Effector memory CD4-positive, alpha-beta T cell (primary cell): ENCODE measurements around the gene DNASE2B.

Experiments
- DNase-seq, 3 donors: peaks; one replicate each; pipeline ENCODE4 v3.0.0-alpha.2; 2020
- H3K27ac ChIP-seq: 2 replicates; pipeline ENCODE4 v1.7.0; 2013; ENCODE audit warnings: mild to moderate bottlenecking, low read length, moderate library complexity; ENCODE audit not compliant: insufficient read depth, poor library complexity, severe bottlenecking
- H3K27me3 ChIP-seq: replicated peaks from 2 replicates; pipeline ENCODE4 v1.7.0; 2013; ENCODE audit warnings: mild to moderate bottlenecking, low read length; ENCODE audit not compliant: insufficient read depth, control insufficient read depth, poor library complexity, severe bottlenecking
- H3K36me3 ChIP-seq: 2 replicates; pipeline ENCODE4 v1.7.0; 2013; ENCODE audit warnings: mild to moderate bottlenecking, low read length, moderate library complexity; ENCODE audit not compliant: control insufficient read depth, insufficient read depth
- H3K4me1 ChIP-seq: 2 replicates; pipeline ENCODE4 v1.7.0; 2013; ENCODE audit warnings: low read length, mild to moderate bottlenecking; ENCODE audit not compliant: control insufficient read depth, insufficient read depth, poor library complexity, severe bottlenecking
- H3K4me3 ChIP-seq: 2 replicates; pipeline ENCODE4 v1.7.0; 2013; ENCODE audit warnings: low read length, low read depth, mild to moderate bottlenecking; ENCODE audit not compliant: insufficient read depth, poor library complexity, severe bottlenecking
- H3K9me3 ChIP-seq: 2 replicates; pipeline ENCODE4 v1.7.0; 2013; ENCODE audit warnings: mild to moderate bottlenecking, low read length, moderate library complexity; ENCODE audit not compliant: control insufficient read depth

The DNASE2B gene

DNA sequence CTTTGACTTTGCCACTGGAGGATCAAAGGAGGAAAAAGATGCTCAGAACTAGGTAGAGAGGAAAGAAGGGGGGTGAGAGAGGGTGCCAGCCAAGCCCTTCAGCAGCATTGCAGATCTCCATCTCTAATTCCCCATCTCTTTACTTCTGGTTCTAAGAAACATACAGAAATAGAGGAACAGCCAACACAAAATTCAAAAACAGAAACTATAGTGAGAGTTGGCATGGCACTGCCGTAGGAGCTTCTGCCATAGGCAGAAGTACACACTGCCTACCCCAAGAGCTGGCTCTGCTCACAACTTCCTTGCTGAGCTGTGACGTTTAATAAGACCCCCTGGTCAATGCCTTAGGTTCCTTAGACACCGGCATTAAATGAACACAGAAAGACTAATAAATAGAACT lies 54.2 kb downstream of the DNASE2B start:
- no peak for DNase-seq
- Histone ChIP-seq H3K27me3 (no peaks in the 10 kb centered on the region), H3K4me3 (no peak overlapping the region), H3K9me3 (no peaks in the 10 kb centered on the region), H3K27ac (no peak overlapping the region), H3K4me1 (no peaks in the 10 kb centered on the region), H3K36me3 (no peaks in the 10 kb centered on the region)

DNA sequence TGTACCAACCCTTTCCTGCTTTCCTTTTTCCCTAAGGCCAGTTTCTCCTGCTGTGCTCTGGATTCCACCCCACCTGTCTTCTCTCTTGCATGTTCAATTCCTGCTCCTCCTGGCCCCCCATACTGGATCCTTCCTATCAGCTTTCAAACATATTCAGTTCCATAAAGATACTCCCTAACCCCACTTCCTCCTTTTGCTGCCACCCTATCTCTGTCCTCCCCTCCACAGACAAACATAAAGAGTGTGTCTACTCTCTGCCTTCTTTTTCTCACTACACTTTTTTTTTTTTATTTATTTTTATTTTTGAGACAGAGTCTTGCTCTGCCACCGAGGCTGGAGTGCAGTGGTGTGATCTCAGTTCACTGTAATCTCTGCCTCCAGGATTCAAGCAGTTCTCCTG lies 63.8 kb downstream of the DNASE2B start:
- Histone ChIP-seq H3K4me1 (no peaks in the 10 kb centered on the region), H3K27me3 (no peaks in the 10 kb centered on the region), H3K4me3 (no peak overlapping the region), H3K27ac (no peak overlapping the region), H3K9me3 (no peaks in the 10 kb centered on the region), H3K36me3 (no peaks in the 10 kb centered on the region)
- DNase-seq: no peak
